Fibroblast of upper back skin (primary cell): ENCODE measurements around the gene SPRR2D.

Experiments used
- DNase-seq: peaks from one replicate; pipeline ENCODE4 v3.0.0-alpha.2; 2013

The SPRR2D gene

GRCh38 chr1:153001382-153001781, 39.5 kb downstream of the SPRR2D start, which contains the start of gene SPRR3:
TSS of gene SPRR3 (plus strand) at chr1:153001749. CDS start at chr1:153003021, 1,272 bp downstream.
- DNase-seq = no peak

GRCh38 chr1:153000294-153000693, 40.6 kb downstream of the SPRR2D start:
- DNase-seq = no peak

DNA sequence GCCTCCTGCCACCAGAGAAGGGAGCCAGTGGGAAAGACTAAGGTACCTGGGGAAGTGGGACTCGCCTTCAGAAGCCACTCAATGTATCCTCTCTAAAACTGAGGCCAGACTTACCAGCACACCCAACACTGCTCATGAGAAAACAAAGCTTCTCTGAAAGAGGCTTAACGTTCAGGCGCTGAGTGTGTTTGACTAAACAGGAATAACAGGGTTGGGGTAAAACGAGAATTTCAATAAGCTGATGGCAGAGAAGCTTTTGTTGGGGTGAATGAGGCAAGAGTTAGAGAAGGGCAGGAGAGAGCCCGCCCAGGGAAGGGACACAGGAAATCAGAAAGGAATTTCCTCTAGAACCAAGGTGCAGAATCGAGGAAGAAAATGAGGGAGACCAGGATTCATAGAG, 41.1 kb downstream of the SPRR2D start:
- no peak for DNase-seq

DNA sequence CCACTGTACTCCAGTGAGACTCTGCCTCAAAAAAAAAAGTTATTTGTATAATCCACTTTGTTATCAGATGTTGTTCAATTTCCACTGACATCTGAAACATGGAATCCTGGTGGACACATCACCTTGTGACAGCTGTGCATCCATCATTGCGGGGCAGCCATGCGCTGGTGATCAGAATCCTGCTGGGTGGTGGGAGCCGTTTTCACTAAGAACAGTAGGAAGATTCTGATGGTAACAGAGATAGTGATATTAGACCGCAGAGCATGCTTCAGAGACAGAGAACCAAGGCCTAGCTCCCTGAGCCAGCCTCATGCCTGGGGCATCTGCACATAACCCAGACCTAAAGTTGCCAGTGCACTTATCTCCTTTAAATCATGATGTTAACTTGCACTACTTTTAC, 42.4 kb downstream of the SPRR2D start:
- no peak for DNase-seq

GRCh38 chr1:152997901-152998300, 43.0 kb downstream of the SPRR2D start:
- DNase-seq = no peak

DNA sequence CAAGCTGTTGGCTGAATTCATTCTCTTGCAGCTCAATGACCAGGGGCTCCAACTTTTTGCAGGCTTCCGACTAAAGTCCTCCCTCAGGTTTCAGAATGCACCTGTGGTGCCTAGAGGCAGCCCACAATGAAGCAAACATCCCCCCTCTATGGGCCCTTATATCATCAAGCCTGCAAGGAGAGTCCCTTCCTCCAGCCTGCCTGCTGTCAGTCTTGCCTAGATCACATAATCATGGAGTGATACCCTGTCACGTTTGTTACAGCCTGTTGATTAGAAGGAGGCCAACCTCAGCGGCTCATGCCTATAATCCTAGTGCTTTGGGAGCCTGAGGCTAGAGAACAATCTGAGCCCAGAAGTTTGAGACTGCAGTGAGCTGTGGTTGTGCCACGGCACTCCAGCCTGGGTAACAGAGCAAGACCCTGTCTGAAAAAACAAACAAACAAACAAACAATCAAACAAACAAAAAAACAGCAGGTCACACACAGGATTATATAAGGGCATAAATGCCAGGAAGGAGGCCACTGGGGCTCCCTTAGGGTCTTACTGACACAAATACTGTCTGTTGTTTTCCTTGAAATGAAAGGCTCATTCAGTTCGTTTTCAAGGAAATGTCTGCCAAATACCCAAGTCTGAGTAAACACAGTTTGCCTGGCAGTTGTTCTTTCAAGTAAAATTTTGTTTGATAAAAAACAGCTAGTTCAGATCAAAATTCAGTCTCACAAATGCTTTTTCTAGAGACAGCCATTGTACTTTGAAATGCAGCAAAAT, 44.1 kb downstream of the SPRR2D start:
- DNase-seq = no peak

DNA sequence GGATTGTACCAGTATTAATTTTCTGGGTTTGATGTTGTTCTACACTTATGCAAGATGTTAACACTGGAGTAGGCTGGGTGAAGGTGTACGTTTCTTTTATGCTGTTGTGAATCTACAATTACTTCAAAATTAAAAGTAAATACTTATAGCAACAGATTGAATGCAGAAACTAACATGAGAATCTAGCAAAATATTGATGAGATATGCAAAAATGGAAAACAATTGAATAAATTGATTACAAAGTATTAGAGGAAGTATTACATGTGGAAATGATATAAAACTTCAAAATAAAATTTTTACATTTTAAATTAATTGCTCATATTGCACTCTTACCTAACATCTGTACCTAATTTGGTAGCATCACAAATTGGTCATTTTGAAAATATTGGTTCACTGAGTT, 45.1 kb downstream of the SPRR2D start:
- DNase-seq = no peak

DNA sequence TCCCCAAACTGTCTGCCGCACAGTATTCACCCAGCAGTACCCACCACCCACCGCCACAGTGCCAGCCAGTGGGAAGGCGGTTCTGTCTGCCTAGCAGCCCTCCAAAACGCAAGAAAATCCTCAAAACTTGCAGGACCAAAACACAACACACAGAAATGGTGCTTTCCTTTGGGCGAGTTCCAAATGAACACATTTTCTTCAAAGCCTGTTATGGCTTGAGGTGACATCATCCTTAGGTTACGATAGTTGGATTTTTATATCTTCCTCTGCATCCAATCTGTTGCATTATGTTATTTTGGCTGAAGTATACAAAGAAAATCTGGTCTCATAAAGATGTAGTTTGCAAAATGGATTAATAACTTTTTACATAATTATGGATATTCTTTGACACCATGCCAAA, 47.7 kb downstream of the SPRR2D start:
- DNase-seq = no peak
